ENCODE data around the gene ANO9.

ANO9 gene

DNA sequence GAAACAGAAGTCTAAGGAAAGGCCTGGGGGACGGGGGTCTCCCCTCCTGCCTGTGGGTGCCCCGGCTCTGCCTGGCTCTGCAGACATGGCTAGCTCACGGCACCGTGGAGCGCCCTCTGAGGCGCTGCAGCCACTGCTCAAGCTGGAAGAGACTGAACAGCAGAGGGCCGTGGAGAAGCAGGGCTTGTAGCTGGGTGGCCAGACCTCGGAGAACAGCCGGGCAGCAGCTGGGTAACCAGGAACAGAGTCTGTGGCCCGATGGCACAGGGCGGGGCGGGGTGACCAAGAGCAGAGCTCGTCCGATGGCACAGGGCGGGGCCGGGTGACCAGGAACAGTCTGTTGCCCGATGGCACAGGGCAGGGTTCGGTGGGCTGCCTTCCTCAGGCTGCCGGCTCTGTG lies 47.2 kb upstream of the ANO9 start:
- in situ Hi-C loops (cut with MboI; ENCODE audit: low pct_unique_long_range_greater_than_20kb, low sequenced_read_pairs, unreplicated experiment) = no loop called here
- no peak for TF ChIP-seq CTCF (IDR thresholded peaks at IDR 0.05; ENCODE audit: extremely low read depth, insufficient read depth, missing control alignments)

DNA sequence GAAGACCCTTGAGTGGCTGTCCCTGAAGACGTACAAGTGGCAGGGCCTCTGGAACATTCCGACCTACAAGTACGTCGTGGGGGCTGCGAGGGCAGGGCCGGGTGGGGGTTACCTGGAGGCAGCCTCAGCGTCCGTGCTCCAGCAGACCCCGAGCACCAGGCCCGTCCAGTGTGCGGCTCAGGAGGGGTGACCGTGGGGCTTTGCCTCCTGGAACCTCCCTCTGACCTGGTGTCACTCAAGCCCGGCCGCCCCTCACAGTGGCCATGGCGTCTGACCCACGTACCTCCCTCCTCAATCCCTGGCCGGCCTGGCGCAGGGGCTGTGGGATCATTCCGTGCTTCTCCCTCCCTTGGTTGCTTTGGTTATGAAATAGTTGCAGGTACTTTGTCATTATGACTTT lies 46.8 kb upstream of the ANO9 start:
- DNase-seq (ENCODE audit: low spot score) = no peak
- in situ Hi-C loops (cut with MboI; ENCODE audit: low pct_unique_long_range_greater_than_20kb, low sequenced_read_pairs, unreplicated experiment) = no loop called here
- TF ChIP-seq CTCF (IDR thresholded peaks at IDR 0.05; ENCODE audit: extremely low read depth, insufficient read depth, missing control alignments) = no peak

More for the DNA sequence above, 47.2 kb upstream of the ANO9 start:
- DNase-seq (ENCODE audit: low spot score) = no peak

DNA sequence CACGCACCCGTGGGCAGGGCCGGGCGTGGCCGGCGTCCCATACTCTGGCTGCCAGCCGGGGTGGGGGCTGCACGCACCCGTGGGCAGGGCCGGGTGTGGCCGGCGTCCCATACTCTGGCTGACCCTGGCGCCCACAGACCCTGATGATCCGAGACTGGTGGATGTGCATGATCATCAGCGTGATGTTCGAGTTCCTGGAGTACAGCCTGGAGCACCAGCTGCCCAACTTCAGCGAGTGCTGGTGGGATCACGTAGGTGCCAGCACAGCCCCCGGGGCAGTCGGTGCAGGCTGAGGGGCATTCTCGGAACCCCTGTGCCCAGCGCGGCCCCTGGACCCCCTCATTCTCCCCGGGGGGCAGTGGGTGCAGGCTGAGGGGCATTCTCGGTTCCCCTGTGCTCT lies 46.3 kb upstream of the ANO9 start:
- TF ChIP-seq CTCF (IDR thresholded peaks at IDR 0.05; ENCODE audit: extremely low read depth, insufficient read depth, missing control alignments) = no peak
- in situ Hi-C loops (cut with MboI; ENCODE audit: low pct_unique_long_range_greater_than_20kb, low sequenced_read_pairs, unreplicated experiment) = no loop called here
- no peak for DNase-seq (ENCODE audit: low spot score)

GRCh38 chr11:487571-488021 lies 45.8 kb upstream of the ANO9 start:
- no peak for DNase-seq (ENCODE audit: low spot score)
- in situ Hi-C loops (cut with MboI; ENCODE audit: low pct_unique_long_range_greater_than_20kb, low sequenced_read_pairs, unreplicated experiment) = no loop called here
- TF ChIP-seq CTCF (IDR thresholded peaks at IDR 0.05; ENCODE audit: extremely low read depth, insufficient read depth, missing control alignments) = no peak

- no peak for DNase-seq (ENCODE audit: low spot score)
- no peak for TF ChIP-seq CTCF (IDR thresholded peaks at IDR 0.05; ENCODE audit: extremely low read depth, insufficient read depth, missing control alignments)
- in situ Hi-C loops (cut with MboI; ENCODE audit: low pct_unique_long_range_greater_than_20kb, low sequenced_read_pairs, unreplicated experiment) = no loop called here
Measured at GRCh38 chr11:486189-486588, 44.4 kb upstream of the ANO9 start.

DNA sequence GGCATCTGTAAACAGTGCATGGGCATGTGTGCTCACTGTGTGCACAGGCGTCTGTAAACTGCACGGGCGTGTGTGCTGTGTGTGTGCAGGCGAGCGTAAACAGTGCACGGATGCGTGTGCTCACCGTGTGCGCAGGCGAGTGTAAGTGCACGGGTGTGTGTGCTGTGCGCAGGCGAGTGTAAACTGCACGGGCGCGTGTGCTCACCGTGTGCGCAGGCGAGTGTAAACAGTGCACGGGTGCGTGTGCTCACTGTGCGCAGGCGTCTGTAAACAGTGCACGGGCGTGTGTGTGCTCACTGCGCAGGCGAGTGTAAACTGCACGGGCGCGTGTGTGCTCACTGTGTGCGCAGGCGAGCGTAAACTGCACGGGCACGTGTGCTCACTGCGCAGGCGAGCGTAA lies 42.8 kb upstream of the ANO9 start:
- no peak for TF ChIP-seq CTCF (IDR thresholded peaks at IDR 0.05; ENCODE audit: extremely low read depth, insufficient read depth, missing control alignments)
- in situ Hi-C loops (cut with MboI; ENCODE audit: low pct_unique_long_range_greater_than_20kb, low sequenced_read_pairs, unreplicated experiment) = no loop called here
- DNase-seq (ENCODE audit: low spot score) = no peak

DNA sequence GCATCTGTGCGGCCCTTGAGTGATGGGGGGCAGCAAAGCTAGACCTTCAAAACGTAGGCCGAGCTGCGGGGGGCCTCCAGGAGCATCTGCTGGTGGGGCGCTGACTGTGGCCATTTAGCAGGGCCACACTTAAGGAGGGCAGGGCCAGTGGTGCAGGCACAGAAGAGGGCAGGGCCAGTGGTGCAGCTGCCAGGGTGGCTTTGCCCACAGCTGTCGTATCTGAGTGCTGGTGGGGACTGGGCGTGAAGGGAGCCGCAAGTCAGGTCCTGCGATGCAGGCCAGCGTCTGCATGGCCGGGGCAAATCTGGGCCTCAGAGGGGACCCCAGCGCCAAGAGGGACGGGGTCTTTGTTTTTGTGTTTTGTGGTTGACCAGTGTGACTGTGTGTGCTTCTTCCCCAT lies 37.5 kb upstream of the ANO9 start:
- TF ChIP-seq CTCF (IDR thresholded peaks at IDR 0.05; ENCODE audit: extremely low read depth, insufficient read depth, missing control alignments) = no peak
- DNase-seq (ENCODE audit: low spot score) = no peak
- in situ Hi-C loops (cut with MboI; ENCODE audit: low pct_unique_long_range_greater_than_20kb, low sequenced_read_pairs, unreplicated experiment) = no loop called here
